Measurements from ENCODE around the gene SLK.

Gene SLK

GRCh38 chr10:103990531-103990930 lies 23.6 kb downstream of the SLK start:
- no peak for DNase-seq (ENCODE audit: low read depth)

GRCh38 chr10:103991393-103992128 lies 24.6 kb downstream of the SLK start:
- DNase-seq (ENCODE audit: low read depth): no peak

GRCh38 chr10:103995134-103995533 lies 28.2 kb downstream of the SLK start:
- no peak for DNase-seq (ENCODE audit: low read depth)

GRCh38 chr10:103998805-103999204 lies 31.9 kb downstream of the SLK start:
- no peak for DNase-seq (ENCODE audit: low read depth)

GRCh38 chr10:104002911-104003310 lies 36.0 kb downstream of the SLK start:
- DNase-seq (ENCODE audit: low read depth): no peak

GRCh38 chr10:104005172-104005863 lies 38.4 kb downstream of the SLK start:
- no peak for DNase-seq (ENCODE audit: low read depth)

- DNase-seq (ENCODE audit: low read depth): no peak
Measured at GRCh38 chr10:104011904-104012303, 45.0 kb downstream of the SLK start.

- DNase-seq (ENCODE audit: low read depth): no peak
Measured at GRCh38 chr10:104013489-104013888, 46.5 kb downstream of the SLK start.

GRCh38 chr10:104014176-104014575 lies 47.2 kb downstream of the SLK start:
- no peak for DNase-seq (ENCODE audit: low read depth)

- DNase-seq (ENCODE audit: low read depth): no peak
Measured at GRCh38 chr10:104016661-104017060, 49.7 kb downstream of the SLK start.

GRCh38 chr10:104018471-104018870 lies 51.5 kb downstream of the SLK start:
- no peak for DNase-seq (ENCODE audit: low read depth)

GRCh38 chr10:104020020-104020419 lies 53.1 kb downstream of the SLK start:
- DNase-seq (ENCODE audit: low read depth): no peak

GRCh38 chr10:104021246-104021645 lies 54.3 kb downstream of the SLK start:
- no peak for DNase-seq (ENCODE audit: low read depth)

GRCh38 chr10:104022026-104022425 lies 55.1 kb downstream of the SLK start:
- no peak for DNase-seq (ENCODE audit: low read depth)

- no peak for DNase-seq (ENCODE audit: low read depth)
Measured at GRCh38 chr10:104025524-104025923, 58.6 kb downstream of the SLK start.

GRCh38 chr10:104026762-104027161 lies 59.8 kb downstream of the SLK start:
- no peak for DNase-seq (ENCODE audit: low read depth)

- DNase-seq (ENCODE audit: low read depth): no peak
Measured at GRCh38 chr10:104028146-104028545, 61.2 kb downstream of the SLK start.

GRCh38 chr10:104028823-104029520 lies 62.0 kb downstream of the SLK start:
- DNase-seq (ENCODE audit: low read depth): no peak

GRCh38 chr10:104029521-104029860 lies 62.6 kb downstream of the SLK start:
- no peak for DNase-seq (ENCODE audit: low read depth)

- no peak for DNase-seq (ENCODE audit: low read depth)
Measured at GRCh38 chr10:104031631-104032030, 64.7 kb downstream of the SLK start.

GRCh38 chr10:104032144-104032775 lies 65.3 kb downstream of the SLK start:
- DNase-seq (ENCODE audit: low read depth): no peak

- DNase-seq (ENCODE audit: low read depth): no peak
Measured at GRCh38 chr10:104033401-104033930, 66.5 kb downstream of the SLK start.

Measured in activated T-cell treated with anti-CD3 and anti-CD28 coated beads for 48 hours (primary cell).